AG09309 (cell line): Measurements from ENCODE around the gene SLC30A1.
"Not testable (repeated sequence)": the region's sequence is repeated elsewhere in the genome, so short reads cannot be mapped to it uniquely, and the experiment has no call there.

Source experiments
- DNase-seq: peaks from one replicate; pipeline ENCODE4 v3.0.0-alpha.2; 2010; ENCODE audit warnings: low read depth
- H3K4me3 ChIP-seq: 2 replicates; pipeline ENCODE4 v1.5.1; 2011; ENCODE audit warnings: mild to moderate bottlenecking, low read depth, low read length, moderate library complexity; ENCODE audit not compliant: control insufficient read depth
- TF ChIP-seq, protein P1 (sequence below): IDR thresholded peaks from 2 replicates; pipeline ENCODE4 v1.5.1; 2011; ENCODE audit warnings: mild to moderate bottlenecking, low read depth, low read length, inconsistent platforms; ENCODE audit not compliant: insufficient read depth, control insufficient read depth; ENCODE audit errors: missing control alignments

SLC30A1 gene

DNA sequence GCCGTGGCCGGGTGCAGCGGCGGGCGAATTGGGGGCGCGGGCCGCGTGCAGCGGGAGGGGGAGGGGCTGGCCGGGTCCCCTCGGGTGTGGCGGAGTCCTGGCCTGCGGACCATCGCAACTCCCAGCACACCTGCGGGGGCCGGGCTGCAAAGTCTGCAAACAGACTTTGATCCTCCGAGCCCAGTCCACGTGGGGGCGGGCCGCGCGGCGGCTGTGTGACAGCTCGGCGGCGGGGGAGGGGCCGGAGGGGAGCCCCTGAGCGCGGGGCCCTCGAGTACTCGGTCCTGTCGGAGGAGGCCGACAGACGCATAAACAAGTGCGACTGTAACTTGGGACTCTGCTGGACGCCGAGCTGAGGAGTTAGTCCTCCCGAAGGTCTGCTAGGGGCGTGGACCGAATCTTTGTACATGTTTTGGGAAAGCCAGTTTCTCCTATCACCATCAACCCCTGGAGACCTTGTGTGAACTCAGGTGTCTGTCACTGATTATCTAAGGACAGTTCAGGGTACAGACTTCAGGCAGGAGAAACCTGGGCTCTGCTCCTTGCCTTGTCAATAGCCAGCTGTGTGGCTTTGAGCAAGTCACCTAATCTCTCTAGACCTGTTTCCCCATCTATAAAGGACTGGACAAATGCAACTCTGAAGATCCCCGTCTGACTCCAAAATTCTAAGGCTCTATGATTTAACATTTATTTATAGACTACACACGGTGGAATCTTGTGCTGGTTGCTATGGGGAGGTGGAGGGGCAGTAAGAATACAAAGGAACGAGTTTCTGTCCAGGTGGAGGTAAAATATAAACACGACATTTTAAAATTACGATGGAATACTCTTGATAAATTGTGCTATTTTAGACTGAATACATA is 710 bp upstream of the SLC30A1 start:
- DNase-seq = no peak
- TF ChIP-seq, protein P1, sequence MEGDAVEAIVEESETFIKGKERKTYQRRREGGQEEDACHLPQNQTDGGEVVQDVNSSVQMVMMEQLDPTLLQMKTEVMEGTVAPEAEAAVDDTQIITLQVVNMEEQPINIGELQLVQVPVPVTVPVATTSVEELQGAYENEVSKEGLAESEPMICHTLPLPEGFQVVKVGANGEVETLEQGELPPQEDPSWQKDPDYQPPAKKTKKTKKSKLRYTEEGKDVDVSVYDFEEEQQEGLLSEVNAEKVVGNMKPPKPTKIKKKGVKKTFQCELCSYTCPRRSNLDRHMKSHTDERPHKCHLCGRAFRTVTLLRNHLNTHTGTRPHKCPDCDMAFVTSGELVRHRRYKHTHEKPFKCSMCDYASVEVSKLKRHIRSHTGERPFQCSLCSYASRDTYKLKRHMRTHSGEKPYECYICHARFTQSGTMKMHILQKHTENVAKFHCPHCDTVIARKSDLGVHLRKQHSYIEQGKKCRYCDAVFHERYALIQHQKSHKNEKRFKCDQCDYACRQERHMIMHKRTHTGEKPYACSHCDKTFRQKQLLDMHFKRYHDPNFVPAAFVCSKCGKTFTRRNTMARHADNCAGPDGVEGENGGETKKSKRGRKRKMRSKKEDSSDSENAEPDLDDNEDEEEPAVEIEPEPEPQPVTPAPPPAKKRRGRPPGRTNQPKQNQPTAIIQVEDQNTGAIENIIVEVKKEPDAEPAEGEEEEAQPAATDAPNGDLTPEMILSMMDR = no peak
- H3K4me3 ChIP-seq = peak overlapping the region; percentile 90

DNA sequence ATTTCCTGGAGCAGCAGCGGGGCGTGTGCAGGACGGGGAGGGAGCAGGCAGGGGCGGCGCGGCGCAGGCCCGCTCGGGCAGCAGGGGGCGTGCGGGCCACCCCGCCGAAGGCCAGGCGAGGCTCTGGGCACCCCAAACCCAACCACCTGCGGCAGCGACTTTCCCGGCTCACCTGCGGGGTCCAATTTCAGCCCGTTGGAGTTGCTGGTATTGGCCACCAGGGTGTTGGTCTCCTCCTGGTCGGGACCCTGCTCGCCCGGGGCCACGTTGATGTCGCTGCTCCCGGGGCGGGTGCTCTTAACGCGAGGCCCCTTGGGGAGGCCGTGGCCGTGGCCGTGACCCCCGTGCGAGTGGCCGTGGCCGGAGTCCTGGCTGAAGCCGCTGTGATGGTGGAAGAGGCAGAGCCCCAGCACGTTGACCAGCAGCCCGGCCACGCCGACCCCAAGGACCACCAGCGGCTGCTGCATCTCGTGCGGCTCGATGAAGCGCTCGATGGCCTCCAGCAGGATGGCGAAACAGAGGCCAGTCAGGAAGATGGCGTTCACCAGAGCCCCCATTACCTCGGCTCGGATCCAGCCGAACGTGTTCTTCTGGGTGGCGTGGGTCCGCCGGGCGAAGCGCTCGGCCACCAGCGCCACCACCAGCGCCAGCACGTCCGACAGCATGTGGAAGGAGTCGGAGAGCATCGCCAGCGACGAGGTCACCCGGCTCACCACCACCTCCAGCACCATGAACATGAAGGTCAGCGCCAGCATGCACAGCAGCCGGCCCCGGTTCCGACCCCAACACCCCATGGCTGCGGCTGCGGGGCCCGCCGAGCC is 932 bp downstream of the SLC30A1 start:
- no peak for DNase-seq
- TF ChIP-seq, protein P1 = peak; percentile 32
- peak overlapping the region; percentile 90 for H3K4me3 ChIP-seq

DNA sequence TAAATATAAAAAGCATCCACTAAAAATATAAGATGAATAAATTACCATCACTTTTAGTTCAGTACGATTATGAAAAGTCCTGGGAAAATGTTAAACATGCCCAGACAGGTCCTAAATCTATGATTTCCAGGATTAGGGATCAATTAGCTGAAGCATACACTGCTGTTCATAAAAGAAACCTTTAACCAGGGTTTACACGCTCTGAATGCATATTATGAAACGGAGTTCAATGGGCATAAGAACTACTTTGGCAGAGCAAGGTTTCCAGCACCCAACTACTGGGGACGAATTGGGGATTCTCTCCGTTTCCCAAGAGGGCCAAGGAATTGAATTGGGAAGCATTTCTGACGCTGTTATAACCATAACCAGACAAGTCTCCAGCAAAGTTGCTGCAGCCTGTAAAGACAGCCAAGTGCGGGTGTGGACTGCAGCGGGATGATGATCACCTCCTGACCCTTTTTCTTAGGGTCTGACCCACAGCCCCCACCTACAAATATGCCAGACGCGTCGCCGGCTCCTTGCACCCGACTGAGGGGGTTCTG is 1.6 kb downstream of the SLC30A1 start:
- DNase-seq = no peak
- H3K4me3 ChIP-seq = peak overlapping the region; percentile 90
- TF ChIP-seq, protein P1 = no peak

DNA sequence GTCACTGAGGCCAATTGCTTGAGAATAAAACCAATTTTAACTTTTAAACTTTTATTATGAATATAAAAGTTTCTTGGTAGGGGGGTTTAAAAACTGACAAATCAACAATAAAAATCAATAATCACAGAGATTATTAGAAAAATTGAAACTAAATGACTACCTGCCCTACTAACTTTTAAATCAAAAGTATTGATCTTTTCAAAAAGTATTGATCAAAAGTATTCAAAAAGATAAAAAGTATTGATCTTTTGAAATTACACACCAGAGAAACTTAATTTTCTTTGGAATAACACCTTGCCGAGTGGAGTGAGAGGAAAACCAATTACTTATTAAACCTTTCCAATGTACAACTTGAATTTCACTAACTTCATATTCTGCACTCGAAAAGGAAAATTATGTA is 2.2 kb downstream of the SLC30A1 start:
- TF ChIP-seq, protein P1 = no peak
- peak overlapping the region; percentile 90 for H3K4me3 ChIP-seq

DNA sequence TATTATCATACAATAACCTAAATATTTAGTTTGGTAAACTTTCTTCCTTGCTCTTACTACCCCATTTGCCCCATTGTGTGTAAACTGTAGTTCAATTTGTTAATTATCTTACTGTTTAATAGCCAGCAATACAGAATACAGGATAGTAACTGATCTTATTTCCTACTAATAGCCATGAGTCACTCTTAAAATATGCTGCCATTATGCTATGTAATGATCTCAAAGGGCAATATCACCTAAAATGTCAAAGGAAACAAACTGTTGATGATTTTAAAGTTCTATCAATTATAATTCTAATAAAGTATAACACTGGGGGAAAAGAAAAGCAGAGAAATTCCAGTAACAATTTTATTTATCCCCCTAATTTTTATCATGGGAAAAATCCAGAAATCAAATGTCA is 4.3 kb downstream of the SLC30A1 start:
- H3K4me3 ChIP-seq = no peak overlapping the region
- TF ChIP-seq, protein P1 = no peak
- DNase-seq = no peak

More for the DNA sequence above, 2.2 kb downstream of the SLC30A1 start:
- no peak for DNase-seq

DNA sequence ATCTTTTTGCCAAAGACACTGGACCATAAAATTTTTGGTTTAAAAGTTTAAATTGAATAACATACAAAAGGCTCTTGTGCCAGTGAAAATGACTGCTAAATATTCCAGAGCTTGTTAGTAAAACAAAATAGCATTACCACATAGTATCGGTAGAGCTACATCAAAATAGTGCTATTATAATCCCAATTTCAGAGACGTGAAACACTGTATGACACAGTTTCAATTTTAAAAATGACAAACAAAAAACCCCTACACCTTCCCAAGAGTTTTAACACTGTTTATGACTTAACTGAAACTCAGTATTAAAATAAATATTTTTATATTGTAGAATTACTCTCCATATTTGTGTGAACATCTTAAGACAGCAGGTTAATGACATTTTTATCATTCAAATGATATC is 7.0 kb downstream of the SLC30A1 start:
- no peak overlapping the region for H3K4me3 ChIP-seq
- DNase-seq = no peak
- TF ChIP-seq, protein P1 = no peak

DNA sequence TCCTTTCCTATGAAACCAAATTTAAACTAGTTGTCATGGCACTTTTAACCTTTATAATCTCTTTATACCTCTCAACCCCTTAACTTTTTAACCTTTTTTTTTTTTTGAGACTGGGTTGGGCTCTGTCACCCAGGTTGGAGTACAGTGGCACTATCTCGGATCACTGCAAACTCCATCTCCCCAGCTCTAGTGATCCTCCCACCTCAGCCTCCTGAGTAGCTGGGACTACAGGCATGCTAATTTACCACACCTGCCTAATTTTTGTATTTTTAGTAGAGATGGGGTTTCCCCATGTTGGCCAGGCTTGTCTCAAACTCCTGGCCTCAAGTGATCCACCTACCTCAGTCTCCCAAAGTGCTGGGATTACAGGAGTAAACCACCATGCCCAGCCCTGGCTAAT is 8.6 kb downstream of the SLC30A1 start:
- not testable (repeated sequence) for H3K4me3 ChIP-seq, DNase-seq
